TTC549 (cell line): ENCODE results near the gene MAGT1.
"Not testable (repeated sequence)": the region's sequence is repeated elsewhere in the genome, so short reads cannot be mapped to it uniquely, and the experiment has no call there.

Experiments used
- FAIRE-seq: peaks from 2 replicates; lab custom pipeline; 2012; peaks lifted over from hg19 to GRCh38; lab: Jason Lieb, UNC

The MAGT1 gene

GRCh38 chrX:77831544-77831943 is 63.7 kb downstream of the MAGT1 start:
- not testable (repeated sequence) for FAIRE-seq

GRCh38 chrX:77821989-77822388 is 73.2 kb downstream of the MAGT1 start:
- FAIRE-seq, result not testable (repeated sequence)

- no peak for FAIRE-seq
Observed at GRCh38 chrX:77820091-77820727, 75.0 kb downstream of the MAGT1 start.

GRCh38 chrX:77814210-77814609 is 81.0 kb downstream of the MAGT1 start:
- no peak for FAIRE-seq

GRCh38 chrX:77802201-77802600 is 93.0 kb downstream of the MAGT1 start:
- FAIRE-seq, result no peak

- FAIRE-seq, result no peak
Observed at GRCh38 chrX:77795124-77795523, 100.1 kb downstream of the MAGT1 start.

GRCh38 chrX:77793946-77794345 is 101.3 kb downstream of the MAGT1 start:
- no peak for FAIRE-seq

- no peak for FAIRE-seq
Observed at GRCh38 chrX:77788050-77788449, 107.2 kb downstream of the MAGT1 start.

- no peak for FAIRE-seq
Observed at GRCh38 chrX:77786365-77786680, 108.9 kb downstream of the MAGT1 start.

GRCh38 chrX:77785486-77786364 is 109.5 kb downstream of the MAGT1 start, which contains the start of gene ATRX:
TSS of gene ATRX (minus strand) at chrX:77786216. CDS start at chrX:77786001, 215 bp downstream.
- no peak for FAIRE-seq

GRCh38 chrX:77779695-77780094 is 115.5 kb downstream of the MAGT1 start:
- FAIRE-seq, result no peak

GRCh38 chrX:77776659-77777058 is 118.6 kb downstream of the MAGT1 start:
- no peak for FAIRE-seq
